H9 (cell line): ENCODE results near the gene KCNE2. TPM values are rescaled to one million over a fixed set of nuclear protein-coding genes. Genes with fewer than 3 reads are reported as not detected.

Experiments
- DNase-seq: peaks from one replicate; pipeline ENCODE4 v3.0.0-alpha.2; 2017
- H2AFZ ChIP-seq: one replicate; pipeline ENCODE4 v1.6.1; 2013; ENCODE audit warnings: mild to moderate bottlenecking, low read length, control low read depth, moderate library complexity
- H2AK5ac ChIP-seq: 2 replicates; pipeline ENCODE4 v1.6.1; 2013; ENCODE audit warnings: low read length, control low read depth, mixed read lengths; ENCODE audit not compliant: insufficient read length
- H2BK120ac ChIP-seq: one replicate; pipeline ENCODE4 v1.6.1; 2013; ENCODE audit warnings: low read depth, mild to moderate bottlenecking, low read length, control low read depth, inconsistent platforms; ENCODE audit not compliant: poor library complexity, severe bottlenecking
- H2BK12ac ChIP-seq: 2 replicates; pipeline ENCODE4 v1.6.1; 2013; ENCODE audit warnings: low read length, control low read depth, mixed read lengths, low read depth; ENCODE audit not compliant: insufficient read length
- H2BK15ac ChIP-seq: 2 replicates; pipeline ENCODE4 v1.6.1; 2013; ENCODE audit warnings: low read depth, low read length, control low read depth
- H2BK20ac ChIP-seq: one replicate; pipeline ENCODE4 v1.6.1; 2013; ENCODE audit warnings: low read depth, mild to moderate bottlenecking, low read length, control low read depth, inconsistent platforms; ENCODE audit not compliant: poor library complexity, severe bottlenecking
- H2BK5ac ChIP-seq: 2 replicates; pipeline ENCODE4 v1.6.1; 2013; ENCODE audit warnings: low read length, control low read depth, mixed read lengths; ENCODE audit not compliant: insufficient read length
- H3K14ac ChIP-seq: 2 replicates; pipeline ENCODE4 v1.6.1; 2013; ENCODE audit warnings: low read length, control low read depth; ENCODE audit not compliant: insufficient read depth
- H3K18ac ChIP-seq: 2 replicates; pipeline ENCODE4 v1.6.1; 2013; ENCODE audit warnings: low read depth, mild to moderate bottlenecking, mixed read lengths, low read length, control low read depth; ENCODE audit not compliant: insufficient read length
- H3K23ac ChIP-seq: 2 replicates; pipeline ENCODE4 v1.6.1; 2013; ENCODE audit warnings: low read length, control low read depth, mixed read lengths, low read depth; ENCODE audit not compliant: insufficient read length
- H3K23me2 ChIP-seq: 2 replicates; pipeline ENCODE4 v1.6.1; 2013; ENCODE audit warnings: low read depth, mild to moderate bottlenecking, mixed read lengths, low read length, control low read depth; ENCODE audit not compliant: insufficient read length, poor library complexity, severe bottlenecking
- H3K27ac ChIP-seq: 2 replicates; pipeline ENCODE4 v1.5.1; 2013; ENCODE audit warnings: low read length, control low read depth, mixed read lengths, low read depth; ENCODE audit not compliant: insufficient read length
- H3K27me3 ChIP-seq: 2 replicates; pipeline ENCODE4 v1.6.1; 2013; ENCODE audit warnings: low read length, control low read depth, inconsistent platforms; ENCODE audit not compliant: insufficient read depth
- H3K4ac ChIP-seq: 2 replicates; pipeline ENCODE4 v1.6.1; 2013; ENCODE audit warnings: low read depth, mild to moderate bottlenecking, control low read depth, inconsistent platforms, low read length, moderate library complexity
- H3K4me1 ChIP-seq: 2 replicates; pipeline ENCODE4 v1.6.1; 2013; ENCODE audit warnings: low read length, control low read depth, inconsistent platforms; ENCODE audit not compliant: insufficient read depth
- H3K4me2 ChIP-seq: 2 replicates; pipeline ENCODE4 v1.6.1; 2013; ENCODE audit warnings: low read length, control low read depth, mixed read lengths; ENCODE audit not compliant: insufficient read length, insufficient read depth
- H3K56ac ChIP-seq: 2 replicates; pipeline ENCODE4 v1.6.1; 2013; ENCODE audit warnings: low read depth, mild to moderate bottlenecking, mixed read lengths, low read length, control low read depth; ENCODE audit not compliant: insufficient read length
- H3K79me1 ChIP-seq: 2 replicates; pipeline ENCODE4 v1.6.1; 2013; ENCODE audit warnings: low read depth, mild to moderate bottlenecking, moderate library complexity, low read length, control low read depth, inconsistent platforms; ENCODE audit not compliant: insufficient read depth, poor library complexity, severe bottlenecking
- H3K79me2 ChIP-seq: 2 replicates; pipeline ENCODE4 v1.6.1; 2013; ENCODE audit warnings: low read length, control low read depth, inconsistent platforms; ENCODE audit not compliant: insufficient read depth
- H3K9ac ChIP-seq: 2 replicates; pipeline ENCODE4 v1.6.1; 2013; ENCODE audit warnings: low read length, control low read depth, mixed read lengths; ENCODE audit not compliant: insufficient read length; ENCODE audit errors: extremely low read depth
- H3K9me3 ChIP-seq: one replicate; pipeline ENCODE4 v1.6.1; 2013; ENCODE audit warnings: low read depth, low read length, inconsistent platforms; ENCODE audit not compliant: control insufficient read depth
- H3T11ph ChIP-seq: one replicate; pipeline ENCODE4 v1.6.1; 2013; ENCODE audit warnings: mild to moderate bottlenecking, low read length, control low read depth, inconsistent platforms
- H4K20me1 ChIP-seq: one replicate; pipeline ENCODE4 v1.6.1; 2013; ENCODE audit not compliant: control insufficient read depth, insufficient read length, insufficient read depth
- H4K5ac ChIP-seq: 2 replicates; pipeline ENCODE4 v1.6.1; 2013; ENCODE audit warnings: low read depth, mild to moderate bottlenecking, mixed read lengths, low read length, control low read depth; ENCODE audit not compliant: insufficient read length
- H4K8ac ChIP-seq: replicated peaks from 2 replicates; pipeline ENCODE4 v1.6.1; 2013; ENCODE audit warnings: low read length, control low read depth, mixed read lengths, low read depth; ENCODE audit not compliant: insufficient read length
- H4K91ac ChIP-seq: 2 replicates; pipeline ENCODE4 v1.6.1; 2013; ENCODE audit warnings: low read depth, mild to moderate bottlenecking, moderate library complexity, mixed read lengths, low read length, control low read depth; ENCODE audit not compliant: insufficient read length
- H3K27ac Mint-ChIP-seq, 3 experiments: 2 replicates in 2 of 3; 3 replicates in 1 of 3; pipeline ENCODE4 v1.8.0; 2020 to 2021; ENCODE audit warnings: mixed read lengths in 3 of 3, mild to moderate bottlenecking in 1 of 3, moderate library complexity in 1 of 3
- H3K27me3 Mint-ChIP-seq: 2 replicates; pipeline ENCODE4 v1.8.0; 2021; ENCODE audit warnings: low read depth, mild to moderate bottlenecking, moderate library complexity, mixed read lengths
- H3K36me3 Mint-ChIP-seq, 3 experiments: 2 replicates in 2 of 3; 3 replicates in 1 of 3; pipeline ENCODE4 v1.8.0; 2020 to 2021; ENCODE audit warnings: low read depth in 3 of 3, mixed read lengths in 3 of 3; ENCODE audit not compliant: insufficient read depth in 1 of 3
- H3K4me1 Mint-ChIP-seq, 2 experiments: 2 replicates each; pipeline ENCODE4 v1.8.0; 2020; ENCODE audit warnings: mixed read lengths in 2 of 2
- H3K4me3 Mint-ChIP-seq, 2 experiments: 2 replicates in 1 of 2; 3 replicates in 1 of 2; pipeline ENCODE4 v1.8.0; 2020 to 2021; ENCODE audit warnings: mild to moderate bottlenecking in 2 of 2, mixed read lengths in 2 of 2, moderate library complexity in 1 of 2
- H3K9me3 Mint-ChIP-seq, 2 experiments: 2 replicates in 1 of 2; 3 replicates in 1 of 2; pipeline ENCODE4 v1.8.0; 2020; ENCODE audit warnings: mild to moderate bottlenecking in 2 of 2, mixed read lengths in 2 of 2, moderate library complexity in 1 of 2
- WGBS: extraction: QIAGEN DNeasy Blood & Tissue Kit; methylation state at CpG from one replicate; pipeline ENCODE4 v1.1.7; 2013; ENCODE audit warnings: missing lambda C conversion rate, low lambda C conversion rate, mixed read lengths; ENCODE audit not compliant: insufficient read length; ENCODE audit errors: extremely low coverage; 5-methylcytosine and 5-hydroxymethylcytosine counted together
- total RNA-seq: library from RNA; stranded (reverse); gene quantifications from 2 replicates; pipeline ENCODE4 v1.2.1, GENCODE V29; 2021
- TF ChIP-seq, protein P1 (sequence below): fragments of 200-600 bp; sonication (generic); conservative IDR thresholded peaks from 3 replicates; pipeline ENCODE4 v1.8.0; 2021; ENCODE audit warnings: antibody characterized with exemption, mild to moderate bottlenecking

KCNE2 gene
- total RNA-seq, 1 experiment from 2014 or later: not detected

DNA sequence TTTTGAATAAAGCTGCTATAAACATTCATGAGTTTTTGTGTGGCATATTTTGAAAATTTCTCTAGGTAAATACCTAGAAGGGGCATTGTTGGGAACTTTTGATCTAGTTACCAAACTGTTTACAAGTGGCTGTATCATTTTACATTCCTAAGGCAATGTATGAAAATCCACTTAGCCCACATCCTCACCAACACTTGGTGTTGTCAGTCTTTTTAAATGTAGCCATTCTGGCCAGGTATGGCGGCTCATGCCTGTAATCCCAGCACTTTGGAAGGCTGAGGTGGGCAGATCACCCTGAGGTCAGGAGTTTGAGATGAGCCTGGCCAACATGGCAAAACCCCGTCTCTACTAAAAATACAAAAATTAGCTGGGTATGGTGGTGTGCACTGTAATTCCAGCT is 5.9 kb upstream of the KCNE2 start:
- no peak overlapping the region for H2AFZ ChIP-seq
- no peak overlapping the region for H3K14ac ChIP-seq
- H3K27ac ChIP-seq: no peak overlapping the region
- no CpG with 5 or more reads among the region's 2 CpGs for WGBS
- no peaks in the 10 kb centered on the region for H3K4me1 ChIP-seq
- no peak overlapping the region for H2AK5ac ChIP-seq
- no peak overlapping the region for H3K23ac ChIP-seq
- H2BK12ac ChIP-seq: no peak overlapping the region
- no peaks in the 10 kb centered on the region for H4K20me1 ChIP-seq
- Mint-ChIP-seq H3K27ac (no peak overlapping the region), H3K27me3 (peaks cover 6% of the 10 kb centered on the region), H3K4me3 (no peak overlapping the region), H3K4me1 (peaks cover 3 to 6% of the 10 kb centered on the region in 2 experiments; a peak in 2 of 4 replicates), H3K36me3 (peaks cover 0 to 6% (median 0%) of the 10 kb centered on the region in 3 experiments; a peak in 3 of 7 replicates), H3K9me3 (peaks cover 3 to 7% of the 10 kb centered on the region in 2 experiments; a peak in 3 of 5 replicates)
- no peak overlapping the region for H3K9ac ChIP-seq
- TF ChIP-seq, protein P1, sequence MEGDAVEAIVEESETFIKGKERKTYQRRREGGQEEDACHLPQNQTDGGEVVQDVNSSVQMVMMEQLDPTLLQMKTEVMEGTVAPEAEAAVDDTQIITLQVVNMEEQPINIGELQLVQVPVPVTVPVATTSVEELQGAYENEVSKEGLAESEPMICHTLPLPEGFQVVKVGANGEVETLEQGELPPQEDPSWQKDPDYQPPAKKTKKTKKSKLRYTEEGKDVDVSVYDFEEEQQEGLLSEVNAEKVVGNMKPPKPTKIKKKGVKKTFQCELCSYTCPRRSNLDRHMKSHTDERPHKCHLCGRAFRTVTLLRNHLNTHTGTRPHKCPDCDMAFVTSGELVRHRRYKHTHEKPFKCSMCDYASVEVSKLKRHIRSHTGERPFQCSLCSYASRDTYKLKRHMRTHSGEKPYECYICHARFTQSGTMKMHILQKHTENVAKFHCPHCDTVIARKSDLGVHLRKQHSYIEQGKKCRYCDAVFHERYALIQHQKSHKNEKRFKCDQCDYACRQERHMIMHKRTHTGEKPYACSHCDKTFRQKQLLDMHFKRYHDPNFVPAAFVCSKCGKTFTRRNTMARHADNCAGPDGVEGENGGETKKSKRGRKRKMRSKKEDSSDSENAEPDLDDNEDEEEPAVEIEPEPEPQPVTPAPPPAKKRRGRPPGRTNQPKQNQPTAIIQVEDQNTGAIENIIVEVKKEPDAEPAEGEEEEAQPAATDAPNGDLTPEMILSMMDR: no peak
- H2BK20ac ChIP-seq: no peak overlapping the region
- H3K9me3 ChIP-seq: no peaks in the 10 kb centered on the region
- no peak overlapping the region for H3K18ac ChIP-seq
- no peak overlapping the region for H3K56ac ChIP-seq
- H2BK15ac ChIP-seq: no peak overlapping the region
- no peak overlapping the region for H2BK120ac ChIP-seq
- no peaks in the 10 kb centered on the region for H3K79me1 ChIP-seq
- no peaks in the 10 kb centered on the region for H3K23me2 ChIP-seq
- H4K91ac ChIP-seq: no peak overlapping the region
- H3K27me3 ChIP-seq: no peaks in the 10 kb centered on the region
- no peak for DNase-seq
- no peak overlapping the region for H4K8ac ChIP-seq
- no peak overlapping the region for H3T11ph ChIP-seq
- H3K4me2 ChIP-seq: no peak overlapping the region
- no peak overlapping the region for H2BK5ac ChIP-seq
- H3K4ac ChIP-seq: no peak overlapping the region
- H4K5ac ChIP-seq: no peak overlapping the region
- H3K79me2 ChIP-seq: no peaks in the 10 kb centered on the region
